H1 (cell line): ENCODE data around the gene KCNK4. TPM values are rescaled to one million over a fixed set of nuclear protein-coding genes. Genes with fewer than 3 reads are reported as not detected.

Experiments used
- CTCF ChIA-PET: fragments of 300-600 bp; sonication (Branson Sonifier 250); formaldehyde crosslinking; loops from one replicate; lab custom pipeline; 2021; ENCODE audit not compliant: partially characterized antibody; lab: Charles Lee
- POLR2A ChIA-PET: fragments of 300-600 bp; sonication (Branson Sonifier 250); formaldehyde crosslinking; loops from one replicate; lab custom pipeline; 2021; ENCODE audit warnings: inconsistent platforms; ENCODE audit not compliant: partially characterized antibody; lab: Charles Lee
- DNase-seq, 2 experiments: peaks; one replicate each; pipeline versions ENCODE4 v3.0.0 to v3.0.0-alpha.2; 2010 to 2022; ENCODE audit warnings: low spot score in 2 of 2, low read depth in 1 of 2, mixed read lengths in 1 of 2
- FAIRE-seq: peaks from 2 replicates; lab custom pipeline; 2011; peaks lifted over from hg19 to GRCh38; lab: Jason Lieb, UNC
- H2AFZ ChIP-seq: 2 replicates; pipeline ENCODE4 v1.8.1; 2012; ENCODE audit warnings: low read length, inconsistent platforms
- H2AK5ac ChIP-seq: 2 replicates; pipeline ENCODE4 v1.6.1; 2013; ENCODE audit warnings: low read depth, low read length
- H2BK120ac ChIP-seq: replicated peaks from 2 replicates; pipeline ENCODE3; 2013; ENCODE audit warnings: low read depth, low read length, inconsistent platforms
- H2BK12ac ChIP-seq: 2 replicates; pipeline ENCODE4 v1.6.1; 2013; ENCODE audit warnings: low read depth, low read length
- H2BK15ac ChIP-seq: 2 replicates; pipeline ENCODE4 v1.6.1; 2013; ENCODE audit warnings: low read length
- H2BK20ac ChIP-seq: 2 replicates; pipeline ENCODE4 v1.6.1; 2013; ENCODE audit warnings: low read length
- H2BK5ac ChIP-seq: 2 replicates; pipeline ENCODE4 v1.6.1; 2013; ENCODE audit warnings: low read depth, low read length
- H3K14ac ChIP-seq: 2 replicates; pipeline ENCODE4 v1.6.1; 2013; ENCODE audit warnings: inconsistent platforms; ENCODE audit not compliant: insufficient read length
- H3K18ac ChIP-seq: 2 replicates; pipeline ENCODE4 v1.6.1; 2013; ENCODE audit warnings: low read length; ENCODE audit errors: extremely low read depth
- H3K23ac ChIP-seq: 2 replicates; pipeline ENCODE4 v1.6.1; 2013; ENCODE audit warnings: inconsistent platforms; ENCODE audit not compliant: insufficient read length
- H3K23me2 ChIP-seq: 2 replicates; pipeline ENCODE4 v1.6.1; 2013; ENCODE audit warnings: low read depth, low read length
- H3K27ac ChIP-seq: 2 replicates; pipeline ENCODE4 v1.6.1; 2011; ENCODE audit warnings: low read depth, low read length, inconsistent platforms
- H3K27me3 ChIP-seq, 4 experiments: replicated peaks in 1 of 4; 1 replicate in 1 of 4; 2 replicates in 3 of 4; pipeline versions ENCODE4 v1.6.1 to v1.8.1; 2011 to 2013; ENCODE audit warnings: low read length in 3 of 4, mild to moderate bottlenecking in 3 of 4, inconsistent platforms in 2 of 4, mixed read lengths in 2 of 4, moderate library complexity in 1 of 4; ENCODE audit not compliant: control insufficient read depth in 3 of 4, insufficient read depth in 3 of 4; ENCODE audit errors: extremely low read depth in 1 of 4
- H3K36me3 ChIP-seq, 4 experiments: 2 replicates each; pipeline versions ENCODE4 v1.6.1 to v1.8.1; 2011 to 2013; ENCODE audit warnings: mild to moderate bottlenecking in 4 of 4, low read length in 3 of 4, moderate library complexity in 2 of 4, control low read depth in 1 of 4, inconsistent platforms in 1 of 4; ENCODE audit not compliant: insufficient read depth in 4 of 4, control insufficient read depth in 2 of 4
- H3K4ac ChIP-seq: replicated peaks from 2 replicates; pipeline ENCODE3; 2013; ENCODE audit warnings: low read length, low read depth, mixed read lengths, inconsistent platforms; ENCODE audit not compliant: insufficient read length
- H3K4me1 ChIP-seq, 4 experiments: replicated peaks in 1 of 4; 1 replicate in 1 of 4; 2 replicates in 3 of 4; pipeline versions ENCODE4 v1.6.1 to v1.8.1; 2011 to 2013; ENCODE audit warnings: low read length in 3 of 4, inconsistent platforms in 2 of 4, mixed read lengths in 1 of 4; ENCODE audit not compliant: insufficient read depth in 4 of 4, control insufficient read depth in 3 of 4
- H3K4me2 ChIP-seq, 2 experiments: 2 replicates each; pipeline versions ENCODE4 v1.6.1 to v1.8.1; 2011 to 2013; ENCODE audit warnings: low read depth in 2 of 2, low read length in 2 of 2, control low read depth in 1 of 2, inconsistent platforms in 1 of 2, mild to moderate bottlenecking in 1 of 2; ENCODE audit not compliant: insufficient read depth in 1 of 2
- H3K4me3 ChIP-seq, 4 experiments: fragments of 200-600, 300-600 bp in 1 of 4; sonication (generic), shearing (Covaris generic), sonication (Bioruptor Twin) in 1 of 4; 2 replicates each; pipeline versions ENCODE4 v1.5.1 to v1.8.1; 2011 to 2016; ENCODE audit warnings: low read length in 4 of 4, low read depth in 3 of 4, control low read depth in 2 of 4, inconsistent platforms in 2 of 4, mild to moderate bottlenecking in 2 of 4, mixed read lengths in 1 of 4, moderate library complexity in 1 of 4; ENCODE audit not compliant: insufficient read depth in 2 of 4; ENCODE audit errors: extremely low read depth in 1 of 4
- H3K56ac ChIP-seq: replicated peaks from 2 replicates; pipeline ENCODE3; 2013; ENCODE audit warnings: low read depth, mild to moderate bottlenecking, mixed read lengths, low read length, inconsistent platforms; ENCODE audit not compliant: insufficient read length
- H3K79me1 ChIP-seq: 2 replicates; pipeline ENCODE4 v1.6.1; 2013; ENCODE audit warnings: low read depth, low read length, control low read depth
- H3K79me2 ChIP-seq, 2 experiments: 2 replicates each; pipeline versions ENCODE4 v1.6.1 to v1.8.1; 2012 to 2013; ENCODE audit warnings: low read length in 2 of 2, mild to moderate bottlenecking in 2 of 2, inconsistent platforms in 1 of 2; ENCODE audit not compliant: insufficient read depth in 2 of 2, control insufficient read depth in 1 of 2
- H3K9ac ChIP-seq, 4 experiments: replicated peaks in 1 of 4; 1 replicate in 1 of 4; 2 replicates in 3 of 4; pipeline versions ENCODE4 v1.6.1 to v1.8.1; 2011 to 2013; ENCODE audit warnings: low read depth in 3 of 4, low read length in 3 of 4, control low read depth in 2 of 4, mild to moderate bottlenecking in 2 of 4, moderate library complexity in 2 of 4, inconsistent platforms in 1 of 4; ENCODE audit errors: extremely low read depth in 1 of 4
- H3K9me3 ChIP-seq, 2 experiments: 2 replicates each; pipeline versions ENCODE4 v1.6.1 to v1.8.1; 2012 to 2013; ENCODE audit warnings: mild to moderate bottlenecking in 2 of 2, moderate library complexity in 2 of 2, control low read depth in 1 of 2, inconsistent platforms in 1 of 2, low read depth in 1 of 2, low read length in 1 of 2, mixed read lengths in 1 of 2; ENCODE audit not compliant: insufficient read depth in 2 of 2
- H4K20me1 ChIP-seq, 2 experiments: replicated peaks in 1 of 2; 2 replicates each; pipeline versions ENCODE3 to v1.8.1; 2011 to 2013; ENCODE audit warnings: inconsistent platforms in 2 of 2, low read length in 2 of 2, mild to moderate bottlenecking in 1 of 2; ENCODE audit not compliant: insufficient read depth in 2 of 2, control insufficient read depth in 1 of 2
- H4K5ac ChIP-seq: 2 replicates; pipeline ENCODE4 v1.6.1; 2013; ENCODE audit warnings: low read length, low read depth, mixed read lengths, inconsistent platforms; ENCODE audit not compliant: insufficient read length
- H4K8ac ChIP-seq: 2 replicates; pipeline ENCODE4 v1.8.0; 2013; ENCODE audit warnings: mild to moderate bottlenecking, moderate library complexity, low read length, inconsistent platforms; ENCODE audit not compliant: insufficient read depth; ENCODE audit errors: extremely low read depth
- H4K91ac ChIP-seq: replicated peaks from 2 replicates; pipeline ENCODE3; 2013; ENCODE audit warnings: low read length, mixed read lengths, inconsistent platforms; ENCODE audit not compliant: insufficient read length
- BRCA1 ChIP-seq: IDR thresholded peaks from 2 replicates; pipeline ENCODE4 v1.6.1; 2012; ENCODE audit warnings: low read depth, low read length, improper control_type of control experiment
- CBX8 ChIP-seq: fragments of 300-800, 300-1000 bp; sonication (generic); IDR thresholded peaks from 2 replicates; pipeline ENCODE4 v1.7.1; 2016; ENCODE audit warnings: low read depth, low read length, borderline replicate concordance
- CHD2 ChIP-seq: IDR thresholded peaks from 2 replicates; pipeline ENCODE4 v1.6.1; 2012; ENCODE audit warnings: low read length, improper control_type of control experiment
- EZH2 ChIP-seq: fragments of 200-600 bp; sonication (generic); IDR thresholded peaks from 2 replicates; pipeline ENCODE4 v1.7.1; 2012; ENCODE audit warnings: low read depth, mild to moderate bottlenecking, moderate library complexity, low read length, inconsistent platforms; ENCODE audit not compliant: severe bottlenecking
- GTF2F1 ChIP-seq: IDR thresholded peaks from 2 replicates; pipeline ENCODE4 v1.6.1; 2012; ENCODE audit warnings: low read depth, low read length, improper control_type of control experiment, borderline replicate concordance
- POLR2AphosphoS5 ChIP-seq: IDR thresholded peaks from 2 replicates; pipeline ENCODE4 v1.6.1; 2011; ENCODE audit warnings: low read depth, low read length
- RNF2 ChIP-seq: fragments of 200-900, 300-1000 bp; sonication (generic); IDR thresholded peaks from 2 replicates; pipeline ENCODE4 v1.7.1; 2016; ENCODE audit warnings: borderline replicate concordance, low read depth, mild to moderate bottlenecking, antibody characterized with exemption, low read length; ENCODE audit not compliant: poor library complexity, severe bottlenecking; ENCODE audit errors: missing control alignments
- SUZ12 ChIP-seq: fragments of 200-600 bp; sonication (generic); IDR thresholded peaks from 2 replicates; pipeline ENCODE4 v1.6.1; 2012; ENCODE audit warnings: mild to moderate bottlenecking, inconsistent platforms, low read length, moderate library complexity, mixed read lengths
- TAF1 ChIP-seq: IDR thresholded peaks from 2 replicates; pipeline ENCODE4 v1.6.1; 2011; ENCODE audit warnings: mild to moderate bottlenecking, low read depth, low read length
- WGBS, 2 experiments: shearing (Covaris generic) in 1 of 2; methylation state at CpG; one replicate each; pipeline versions ENCODE4 v1.1.6 to v1.1.7; 2013 to 2015; ENCODE audit warnings: low lambda C conversion rate in 2 of 2, mixed read lengths in 2 of 2, inconsistent platforms in 1 of 2, low coverage in 1 of 2, missing lambda C conversion rate in 1 of 2; ENCODE audit not compliant: insufficient replicate concordance in 2 of 2, insufficient coverage in 1 of 2, insufficient read length in 1 of 2; ENCODE audit errors: extremely low coverage in 1 of 2, missing lambda C conversion rate in 1 of 2; 5-methylcytosine and 5-hydroxymethylcytosine counted together
- polyA plus RNA-seq, 7 experiments: library from polyadenylated mRNA; depleted of rRNA in 3 of 7; stranded (reverse) in 5 of 7; unstranded in 2 of 7; fragments of >200 nt in 5 of 7; fragments of 200-250 nt in 2 of 7; gene quantifications; 1 replicate in 5 of 7; 2 replicates in 1 of 7; 4 replicates in 1 of 7; pipeline versions ENCODE4 v1.2.1 to v1.2.3, GENCODE V29; 2011 to 2013; ENCODE audit warnings: missing spikeins in 2 of 7, mixed read lengths in 2 of 7
- total RNA-seq: library from RNA; stranded (reverse); fragmentation: NEBNext Ultra II Directional; extraction: Animal tissue kit (Norgen Biotek cat#: 25700); gene quantifications from 2 replicates; pipeline ENCODE4 v1.2.1, GENCODE V29; 2021
- TF ChIP-seq, protein P1 (sequence below): IDR thresholded peaks from 2 replicates; pipeline ENCODE4 v1.6.1; 2011; ENCODE audit warnings: low read length, improper control_type of control experiment

Gene KCNK4
- total and polyA plus RNA-seq, 2 of the 8 experiments (the other 6 are each of a cell fraction or from before 2014, with no cell fraction given) = 0.19 TPM; not detected in 1

DNA sequence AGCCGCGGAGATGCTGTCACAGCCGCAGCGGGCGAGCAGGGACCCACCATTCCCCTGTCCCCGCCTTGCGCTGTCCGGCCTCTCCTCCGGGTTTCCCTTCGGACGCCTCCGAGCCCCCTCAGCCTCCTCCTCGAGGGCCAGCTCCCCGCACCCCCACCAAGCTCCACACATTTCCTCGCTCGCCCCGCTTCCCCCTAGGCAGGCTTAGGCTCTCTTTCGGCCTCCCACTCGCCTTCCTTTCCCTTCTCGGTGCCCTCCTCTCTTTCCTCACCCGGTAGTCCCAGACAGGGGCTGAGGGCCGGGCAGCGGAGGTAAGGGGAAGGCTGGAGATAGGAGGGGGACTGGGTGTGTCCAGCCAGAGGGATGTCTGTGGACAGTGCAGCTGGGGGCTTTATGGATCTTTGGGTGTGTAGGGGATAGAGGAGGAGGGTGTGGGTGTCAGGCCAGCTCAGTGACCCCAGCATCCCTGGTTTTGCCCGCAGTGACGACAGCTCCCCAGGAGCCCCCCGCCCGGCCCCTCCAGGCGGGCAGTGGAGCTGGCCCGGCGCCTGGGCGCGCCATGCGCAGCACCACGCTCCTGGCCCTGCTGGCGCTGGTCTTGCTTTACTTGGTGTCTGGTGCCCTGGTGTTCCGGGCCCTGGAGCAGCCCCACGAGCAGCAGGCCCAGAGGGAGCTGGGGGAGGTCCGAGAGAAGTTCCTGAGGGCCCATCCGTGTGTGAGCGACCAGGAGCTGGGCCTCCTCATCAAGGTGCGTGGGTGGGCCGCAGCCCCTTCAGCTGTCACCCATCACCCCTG, 1.6 kb downstream of the KCNK4 start:
- Histone ChIP-seq H2BK120ac (no peak overlapping the region), H2BK15ac (no peak overlapping the region; the same call in 1 of the 2 replicates), H3K4ac (no peak overlapping the region), H3K9me3 (no peaks in the 10 kb centered on the region), H3K23ac (no peak overlapping the region), H3K4me1 (peaks cover 0 to 20% (median 8%) of the 10 kb centered on the region in 4 experiments; a peak in 5 of 7 replicates), H4K5ac (no peak overlapping the region), H4K91ac (no peak overlapping the region), H3K27me3 (peaks cover 71 to 87% (median 81%) of the 10 kb centered on the region in 4 experiments), H3K18ac (no peak overlapping the region), H3K79me2 (no peaks in the 10 kb centered on the region), H2AFZ (peak overlapping the region; percentile 38; the same call in 1 of the 2 replicates), H4K20me1 (peaks cover 5 to 27% of the 10 kb centered on the region in 2 experiments), H4K8ac (no peak overlapping the region), H3K36me3 (peaks cover 0 to 9% (median 0%) of the 10 kb centered on the region in 4 experiments; a peak in 1 of 8 replicates), H2BK20ac (no peak overlapping the region), H3K9ac (no peak overlapping the region), H2BK12ac (no peak overlapping the region), H2AK5ac (no peak overlapping the region), H3K56ac (no peak overlapping the region), H3K4me2 (peak overlapping the region; percentile 20 to 88), H3K27ac (no peak overlapping the region), H2BK5ac (no peak overlapping the region), H3K23me2 (peaks cover 5% of the 10 kb centered on the region; the same call in 1 of the 2 replicates), H3K79me1 (no peaks in the 10 kb centered on the region), H3K14ac (no peak overlapping the region), H3K4me3 (peak overlapping the region in 3 of 4 experiments; percentile 34 to 64 (median 34); a peak in 4 of 8 replicates)
- FAIRE-seq (no peak), DNase-seq (peak in 1 of 2 experiments; percentile 68)
- 26% methylated on average over 39 of the region's 42 CpGs; no CpG with 5 or more reads in 1 of the 2 experiments for WGBS, 2 experiments
- CTCF ChIA-PET = interaction anchor here (0.8 to 11.4 kb wide), 5 partner anchors 10 to 88 kb away, joined by 3 to 134 read pairs (median 4); partner anchors contain the start of genes CATSPERZ, ESRRA and PLCB3
- POLR2A ChIA-PET = interaction anchor here (0.7 to 2.8 kb wide), 6 partner anchors 9 to 43 kb away, joined by 3 to 7 read pairs (median 4); partner anchors contain the start of gene BAD
- TF ChIP-seq BRCA1 = no peak
- TF ChIP-seq CBX8 = 0 out of 2 replicates have a peak, but pooled peaks have one; percentile 27
- TF ChIP-seq TAF1 = no peak
- peak; percentile 88 for TF ChIP-seq SUZ12
- peak; percentile 93 for TF ChIP-seq EZH2
- TF ChIP-seq GTF2F1 = no peak
- no peak for TF ChIP-seq CHD2
- TF ChIP-seq, protein P1, sequence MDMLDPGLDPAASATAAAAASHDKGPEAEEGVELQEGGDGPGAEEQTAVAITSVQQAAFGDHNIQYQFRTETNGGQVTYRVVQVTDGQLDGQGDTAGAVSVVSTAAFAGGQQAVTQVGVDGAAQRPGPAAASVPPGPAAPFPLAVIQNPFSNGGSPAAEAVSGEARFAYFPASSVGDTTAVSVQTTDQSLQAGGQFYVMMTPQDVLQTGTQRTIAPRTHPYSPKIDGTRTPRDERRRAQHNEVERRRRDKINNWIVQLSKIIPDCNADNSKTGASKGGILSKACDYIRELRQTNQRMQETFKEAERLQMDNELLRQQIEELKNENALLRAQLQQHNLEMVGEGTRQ = no peak
- peak; percentile 18 for TF ChIP-seq RNF2
- TF ChIP-seq POLR2AphosphoS5 = no peak
